Measurements from ENCODE around the gene MFSD6.

The MFSD6 gene

GRCh38 chr2:190446750-190447516, 38.8 kb downstream of the MFSD6 start:
- Histone ChIP-seq H3K4me3 (ENCODE audit: low read depth in 1 of 2, low read length in 2 of 2) (no peak overlapping the region), H3K9ac (ENCODE audit: low read depth in 1 of 2, low read length in 2 of 2) (no peak overlapping the region), H3K27ac (ENCODE audit: low read depth, low read length) (no peak overlapping the region), H3K9me3 (ENCODE audit: control insufficient read depth in 1 of 2, low read length in 2 of 2) (no peaks in the 10 kb centered on the region), H3K4me1 (ENCODE audit: control insufficient read depth in 1 of 2, insufficient read depth in 2 of 2, low read length in 2 of 2) (peaks cover 4 to 14% of the 10 kb centered on the region in 2 donors), H3K27me3 (ENCODE audit: control insufficient read depth in 1 of 2, insufficient read depth in 2 of 2, low read length in 2 of 2) (no peaks in the 10 kb centered on the region), H3K36me3 (ENCODE audit: control insufficient read depth in 1 of 2, insufficient read depth in 2 of 2, low read length in 2 of 2) (no peaks in the 10 kb centered on the region)

GRCh38 chr2:190447766-190448165, 39.6 kb downstream of the MFSD6 start:
- Histone ChIP-seq H3K27me3 (ENCODE audit: control insufficient read depth in 1 of 2, insufficient read depth in 2 of 2, low read length in 2 of 2) (no peaks in the 10 kb centered on the region), H3K9ac (ENCODE audit: low read depth in 1 of 2, low read length in 2 of 2) (no peak overlapping the region), H3K36me3 (ENCODE audit: control insufficient read depth in 1 of 2, insufficient read depth in 2 of 2, low read length in 2 of 2) (no peaks in the 10 kb centered on the region), H3K4me3 (ENCODE audit: low read depth in 1 of 2, low read length in 2 of 2) (no peak overlapping the region), H3K4me1 (ENCODE audit: control insufficient read depth in 1 of 2, insufficient read depth in 2 of 2, low read length in 2 of 2) (peaks cover 4 to 14% of the 10 kb centered on the region in 2 donors), H3K27ac (ENCODE audit: low read depth, low read length) (no peak overlapping the region), H3K9me3 (ENCODE audit: control insufficient read depth in 1 of 2, low read length in 2 of 2) (no peaks in the 10 kb centered on the region)

- H3K27ac ChIP-seq (ENCODE audit: low read depth, low read length) = no peak overlapping the region
Observed at GRCh38 chr2:190449925-190450324, 41.8 kb downstream of the MFSD6 start.

DNA sequence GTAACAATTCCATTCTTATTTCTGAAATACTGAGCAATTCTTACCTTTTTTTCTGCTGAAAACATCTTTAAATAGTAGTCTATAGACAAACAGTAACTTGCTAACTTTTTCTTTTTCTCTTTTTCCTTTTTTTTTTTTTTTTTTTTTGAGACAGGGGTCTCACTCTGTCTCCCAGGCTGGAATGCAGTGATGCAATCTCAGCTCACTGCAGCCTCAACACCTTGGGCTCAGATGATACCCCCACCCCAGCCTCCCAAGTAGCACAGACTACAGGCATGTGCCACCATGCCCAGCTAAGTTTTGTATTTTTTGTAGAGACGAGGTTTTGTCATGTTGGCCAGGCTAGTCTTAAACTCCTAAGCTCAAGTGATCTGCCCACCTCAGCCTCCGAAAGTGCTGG, 42.2 kb downstream of the MFSD6 start:
- Histone ChIP-seq H3K9ac (ENCODE audit: low read depth in 1 of 2, low read length in 2 of 2) (no peak overlapping the region), H3K4me1 (ENCODE audit: control insufficient read depth in 1 of 2, insufficient read depth in 2 of 2, low read length in 2 of 2) (peaks cover 0 to 4% of the 10 kb centered on the region in 2 donors), H3K27ac (ENCODE audit: low read depth, low read length) (no peak overlapping the region), H3K4me3 (ENCODE audit: low read depth in 1 of 2, low read length in 2 of 2) (no peak overlapping the region), H3K36me3 (ENCODE audit: control insufficient read depth in 1 of 2, insufficient read depth in 2 of 2, low read length in 2 of 2) (no peaks in the 10 kb centered on the region), H3K27me3 (ENCODE audit: control insufficient read depth in 1 of 2, insufficient read depth in 2 of 2, low read length in 2 of 2) (no peaks in the 10 kb centered on the region), H3K9me3 (ENCODE audit: control insufficient read depth in 1 of 2, low read length in 2 of 2) (no peaks in the 10 kb centered on the region)

More at GRCh38 chr2:190449925-190450324, 41.8 kb downstream of the MFSD6 start:
- peaks cover 0 to 4% of the 10 kb centered on the region in 2 donors for H3K4me1 ChIP-seq (ENCODE audit: control insufficient read depth in 1 of 2, insufficient read depth in 2 of 2, low read length in 2 of 2)
- no peaks in the 10 kb centered on the region for H3K36me3 ChIP-seq (ENCODE audit: control insufficient read depth in 1 of 2, insufficient read depth in 2 of 2, low read length in 2 of 2)
- no peaks in the 10 kb centered on the region for H3K27me3 ChIP-seq (ENCODE audit: control insufficient read depth in 1 of 2, insufficient read depth in 2 of 2, low read length in 2 of 2)
- H3K9ac ChIP-seq (ENCODE audit: low read depth in 1 of 2, low read length in 2 of 2) = no peak overlapping the region
- H3K4me3 ChIP-seq (ENCODE audit: low read depth in 1 of 2, low read length in 2 of 2) = no peak overlapping the region
- no peaks in the 10 kb centered on the region for H3K9me3 ChIP-seq (ENCODE audit: control insufficient read depth in 1 of 2, low read length in 2 of 2)

DNA sequence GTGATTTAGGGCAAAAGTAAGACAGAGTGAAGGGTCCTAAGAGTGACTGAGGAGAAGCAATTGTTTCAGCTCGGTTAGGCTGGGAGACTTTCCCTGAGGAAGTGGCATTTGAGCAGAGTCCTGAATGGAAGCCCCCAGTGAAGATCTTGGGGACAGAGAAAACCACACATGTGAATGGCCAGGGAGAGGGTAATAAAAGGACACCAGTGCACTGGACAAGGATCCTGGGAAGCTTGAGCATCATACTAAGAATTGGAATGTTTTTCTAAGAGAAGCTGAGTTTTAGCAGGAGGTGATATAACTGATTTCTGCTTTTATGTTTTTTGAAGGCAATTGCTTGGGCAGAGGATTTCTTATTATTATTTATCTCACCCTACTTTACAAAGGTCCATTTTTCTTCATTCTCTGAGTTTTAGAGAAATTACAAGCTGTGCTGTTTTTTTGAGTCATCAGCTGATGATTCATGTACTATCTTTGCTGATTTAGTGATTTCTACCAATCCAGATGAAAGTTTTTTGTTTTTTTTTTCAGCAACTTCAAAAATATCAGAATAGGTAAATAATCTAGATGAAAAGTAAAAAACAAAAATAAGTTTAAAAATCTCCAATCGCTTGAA, 43.5 kb downstream of the MFSD6 start:
- Histone ChIP-seq H3K9ac (ENCODE audit: low read depth in 1 of 2, low read length in 2 of 2) (no peak overlapping the region), H3K9me3 (ENCODE audit: control insufficient read depth in 1 of 2, low read length in 2 of 2) (no peaks in the 10 kb centered on the region), H3K27me3 (ENCODE audit: control insufficient read depth in 1 of 2, insufficient read depth in 2 of 2, low read length in 2 of 2) (no peaks in the 10 kb centered on the region), H3K4me3 (ENCODE audit: low read depth in 1 of 2, low read length in 2 of 2) (no peak overlapping the region), H3K4me1 (ENCODE audit: control insufficient read depth in 1 of 2, insufficient read depth in 2 of 2, low read length in 2 of 2) (peaks cover 0 to 4% of the 10 kb centered on the region in 2 donors), H3K27ac (ENCODE audit: low read depth, low read length) (no peak overlapping the region), H3K36me3 (ENCODE audit: control insufficient read depth in 1 of 2, insufficient read depth in 2 of 2, low read length in 2 of 2) (no peaks in the 10 kb centered on the region)

GRCh38 chr2:190452433-190452832, 44.3 kb downstream of the MFSD6 start:
- Histone ChIP-seq H3K27me3 (ENCODE audit: control insufficient read depth in 1 of 2, insufficient read depth in 2 of 2, low read length in 2 of 2) (no peaks in the 10 kb centered on the region), H3K27ac (ENCODE audit: low read depth, low read length) (no peak overlapping the region), H3K4me1 (ENCODE audit: control insufficient read depth in 1 of 2, insufficient read depth in 2 of 2, low read length in 2 of 2) (no peaks in the 10 kb centered on the region), H3K9me3 (ENCODE audit: control insufficient read depth in 1 of 2, low read length in 2 of 2) (no peaks in the 10 kb centered on the region), H3K36me3 (ENCODE audit: control insufficient read depth in 1 of 2, insufficient read depth in 2 of 2, low read length in 2 of 2) (no peaks in the 10 kb centered on the region), H3K9ac (ENCODE audit: low read depth in 1 of 2, low read length in 2 of 2) (no peak overlapping the region), H3K4me3 (ENCODE audit: low read depth in 1 of 2, low read length in 2 of 2) (no peak overlapping the region)

DNA sequence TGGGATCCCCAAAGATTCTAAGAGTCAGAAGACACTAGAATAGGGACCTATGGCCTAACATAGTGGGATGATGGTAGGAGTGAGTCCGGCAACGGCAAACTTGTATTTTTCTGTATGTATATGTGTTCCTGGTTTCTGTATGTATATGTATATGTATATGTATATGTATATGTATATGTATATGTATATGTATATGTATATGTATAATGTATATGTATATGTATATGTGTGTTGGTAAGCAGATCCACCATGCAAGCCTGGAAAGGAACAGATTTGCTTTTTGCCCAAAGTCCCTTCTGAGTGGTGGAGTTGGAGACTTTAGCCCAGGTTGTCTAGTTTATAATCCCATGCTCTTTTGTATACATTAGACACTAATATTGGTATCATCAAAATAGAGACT, 46.6 kb downstream of the MFSD6 start:
- H3K4me3 ChIP-seq (ENCODE audit: low read depth in 1 of 2, low read length in 2 of 2) = no peak overlapping the region
- no peaks in the 10 kb centered on the region for H3K36me3 ChIP-seq (ENCODE audit: control insufficient read depth in 1 of 2, insufficient read depth in 2 of 2, low read length in 2 of 2)
- no peak overlapping the region for H3K27ac ChIP-seq (ENCODE audit: low read depth, low read length)
- H3K9ac ChIP-seq (ENCODE audit: low read depth in 1 of 2, low read length in 2 of 2) = no peak overlapping the region
- H3K27me3 ChIP-seq (ENCODE audit: control insufficient read depth in 1 of 2, insufficient read depth in 2 of 2, low read length in 2 of 2) = no peaks in the 10 kb centered on the region
- H3K4me1 ChIP-seq (ENCODE audit: control insufficient read depth in 1 of 2, insufficient read depth in 2 of 2, low read length in 2 of 2) = peaks cover 0 to 5% of the 10 kb centered on the region in 2 donors
- no peaks in the 10 kb centered on the region for H3K9me3 ChIP-seq (ENCODE audit: control insufficient read depth in 1 of 2, low read length in 2 of 2)

- no peak overlapping the region for H3K27ac ChIP-seq (ENCODE audit: low read depth, low read length)
- no peaks in the 10 kb centered on the region for H3K27me3 ChIP-seq (ENCODE audit: control insufficient read depth in 1 of 2, insufficient read depth in 2 of 2, low read length in 2 of 2)
- H3K9ac ChIP-seq (ENCODE audit: low read depth in 1 of 2, low read length in 2 of 2) = no peak overlapping the region
- H3K4me3 ChIP-seq (ENCODE audit: low read depth in 1 of 2, low read length in 2 of 2) = no peak overlapping the region
- H3K9me3 ChIP-seq (ENCODE audit: control insufficient read depth in 1 of 2, low read length in 2 of 2) = no peaks in the 10 kb centered on the region
- H3K36me3 ChIP-seq (ENCODE audit: control insufficient read depth in 1 of 2, insufficient read depth in 2 of 2, low read length in 2 of 2) = no peaks in the 10 kb centered on the region
- H3K4me1 ChIP-seq (ENCODE audit: control insufficient read depth in 1 of 2, insufficient read depth in 2 of 2, low read length in 2 of 2) = peaks cover 0 to 5% of the 10 kb centered on the region in 2 donors
Observed at GRCh38 chr2:190455358-190456095, 47.4 kb downstream of the MFSD6 start.

DNA sequence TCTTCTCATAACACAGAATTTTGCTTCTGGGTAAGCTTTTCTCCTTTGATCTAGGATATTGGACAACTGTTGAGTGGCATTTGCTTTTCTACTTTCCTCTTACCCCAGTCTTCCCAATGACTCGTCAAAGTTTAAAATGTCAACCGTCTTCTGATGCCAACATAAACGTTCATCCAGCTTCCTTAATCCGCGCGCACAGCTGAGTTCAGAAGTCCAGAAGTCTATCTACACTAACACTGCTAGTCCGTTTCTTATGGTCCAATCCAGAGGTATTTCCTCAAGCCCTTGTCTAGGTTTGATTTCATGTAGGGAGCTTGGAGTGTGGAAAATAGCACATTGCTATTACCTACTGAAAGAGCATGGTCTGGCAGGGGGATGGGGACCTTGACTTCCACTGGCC, 48.7 kb downstream of the MFSD6 start:
- H3K9ac ChIP-seq (ENCODE audit: low read depth in 1 of 2, low read length in 2 of 2) = no peak overlapping the region
- H3K4me1 ChIP-seq (ENCODE audit: control insufficient read depth in 1 of 2, insufficient read depth in 2 of 2, low read length in 2 of 2) = peaks cover 0 to 5% of the 10 kb centered on the region in 2 donors
- no peak overlapping the region for H3K27ac ChIP-seq (ENCODE audit: low read depth, low read length)
- H3K9me3 ChIP-seq (ENCODE audit: control insufficient read depth in 1 of 2, low read length in 2 of 2) = no peaks in the 10 kb centered on the region
- no peaks in the 10 kb centered on the region for H3K27me3 ChIP-seq (ENCODE audit: control insufficient read depth in 1 of 2, insufficient read depth in 2 of 2, low read length in 2 of 2)
- no peaks in the 10 kb centered on the region for H3K36me3 ChIP-seq (ENCODE audit: control insufficient read depth in 1 of 2, insufficient read depth in 2 of 2, low read length in 2 of 2)
- no peak overlapping the region for H3K4me3 ChIP-seq (ENCODE audit: low read depth in 1 of 2, low read length in 2 of 2)

GRCh38 chr2:190457256-190457655, 49.1 kb downstream of the MFSD6 start:
- H3K9me3 ChIP-seq (ENCODE audit: control insufficient read depth in 1 of 2, low read length in 2 of 2) = no peaks in the 10 kb centered on the region
- no peaks in the 10 kb centered on the region for H3K27me3 ChIP-seq (ENCODE audit: control insufficient read depth in 1 of 2, insufficient read depth in 2 of 2, low read length in 2 of 2)
- H3K9ac ChIP-seq (ENCODE audit: low read depth in 1 of 2, low read length in 2 of 2) = no peak overlapping the region
- no peak overlapping the region for H3K27ac ChIP-seq (ENCODE audit: low read depth, low read length)
- H3K4me1 ChIP-seq (ENCODE audit: control insufficient read depth in 1 of 2, insufficient read depth in 2 of 2, low read length in 2 of 2) = peaks cover 0 to 5% of the 10 kb centered on the region in 2 donors
- H3K36me3 ChIP-seq (ENCODE audit: control insufficient read depth in 1 of 2, insufficient read depth in 2 of 2, low read length in 2 of 2) = no peaks in the 10 kb centered on the region
- no peak overlapping the region for H3K4me3 ChIP-seq (ENCODE audit: low read depth in 1 of 2, low read length in 2 of 2)

Measured in duodenal mucosa (tissue), 2 donors.